Measurements from ENCODE around the gene CLMN. TPM values are rescaled to one million over a fixed set of nuclear protein-coding genes. Genes with fewer than 3 reads are reported as not detected.
"Not testable (repeated sequence)": the region's sequence is repeated elsewhere in the genome, so short reads cannot be mapped to it uniquely, and the experiment has no call there.

CLMN gene
- total RNA-seq, 1 donor: 0.36 TPM

DNA sequence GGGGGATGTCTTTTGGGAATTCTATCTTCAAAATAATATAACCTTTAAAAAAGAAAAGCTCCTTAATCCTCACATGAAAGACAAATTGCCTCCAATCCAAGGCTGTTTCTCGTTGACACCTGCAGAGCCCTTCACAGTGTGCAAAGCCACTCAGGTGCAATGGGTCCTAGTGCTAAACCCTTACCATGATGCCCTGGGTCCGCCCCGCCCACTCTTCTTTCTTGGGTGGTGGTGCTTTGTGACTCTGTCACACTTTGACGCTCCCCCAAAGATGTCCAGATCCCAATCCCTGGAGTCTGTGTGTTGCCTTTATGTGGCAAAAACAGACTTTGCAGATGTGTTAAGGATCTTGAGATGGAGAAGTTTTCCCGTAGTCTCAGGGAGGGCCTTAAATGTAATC is 29.7 kb downstream of the CLMN start:
- DNase-seq (ENCODE audit: low read depth): no peak
- H3K4me3 ChIP-seq (ENCODE audit: low read depth, low read length): no peak overlapping the region
- TF ChIP-seq, protein P1, sequence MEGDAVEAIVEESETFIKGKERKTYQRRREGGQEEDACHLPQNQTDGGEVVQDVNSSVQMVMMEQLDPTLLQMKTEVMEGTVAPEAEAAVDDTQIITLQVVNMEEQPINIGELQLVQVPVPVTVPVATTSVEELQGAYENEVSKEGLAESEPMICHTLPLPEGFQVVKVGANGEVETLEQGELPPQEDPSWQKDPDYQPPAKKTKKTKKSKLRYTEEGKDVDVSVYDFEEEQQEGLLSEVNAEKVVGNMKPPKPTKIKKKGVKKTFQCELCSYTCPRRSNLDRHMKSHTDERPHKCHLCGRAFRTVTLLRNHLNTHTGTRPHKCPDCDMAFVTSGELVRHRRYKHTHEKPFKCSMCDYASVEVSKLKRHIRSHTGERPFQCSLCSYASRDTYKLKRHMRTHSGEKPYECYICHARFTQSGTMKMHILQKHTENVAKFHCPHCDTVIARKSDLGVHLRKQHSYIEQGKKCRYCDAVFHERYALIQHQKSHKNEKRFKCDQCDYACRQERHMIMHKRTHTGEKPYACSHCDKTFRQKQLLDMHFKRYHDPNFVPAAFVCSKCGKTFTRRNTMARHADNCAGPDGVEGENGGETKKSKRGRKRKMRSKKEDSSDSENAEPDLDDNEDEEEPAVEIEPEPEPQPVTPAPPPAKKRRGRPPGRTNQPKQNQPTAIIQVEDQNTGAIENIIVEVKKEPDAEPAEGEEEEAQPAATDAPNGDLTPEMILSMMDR (IDR thresholded peaks at IDR 0.05; ENCODE audit: insufficient read depth, low read length): no peak

DNA sequence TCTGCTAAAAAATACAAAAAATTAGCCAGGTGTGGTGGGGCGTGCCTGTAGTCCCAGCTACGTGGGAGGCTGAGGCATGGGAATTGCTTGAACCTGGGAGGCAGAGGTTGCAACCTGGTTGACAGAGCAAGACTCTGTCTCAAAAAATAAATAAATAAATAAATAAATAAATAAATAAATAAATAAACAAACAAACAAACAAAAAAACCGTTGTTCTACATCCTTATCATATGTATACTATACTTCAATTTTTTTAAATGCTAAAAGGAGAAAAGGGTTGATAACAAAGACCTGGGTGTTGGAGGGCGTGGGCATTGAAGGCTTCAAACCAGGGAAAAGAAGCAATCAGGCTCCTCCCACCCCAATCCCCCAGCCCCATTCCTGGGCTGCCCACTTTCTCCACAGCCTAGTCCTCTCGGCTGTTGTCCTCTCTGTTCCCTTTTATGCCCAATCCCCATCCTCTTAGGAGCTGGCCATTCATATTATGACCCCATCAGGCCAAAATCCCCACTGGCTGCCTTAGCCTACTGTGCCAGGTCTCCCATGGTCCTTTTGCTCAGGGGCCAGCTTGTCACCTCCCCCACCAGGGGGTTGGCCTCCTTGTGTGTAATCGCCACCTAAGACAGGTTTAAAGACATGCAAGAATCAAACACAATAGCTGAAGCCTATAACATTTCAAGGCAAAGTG is 30.2 kb downstream of the CLMN start:
- DNase-seq (ENCODE audit: low read depth): no peak
- H3K4me3 ChIP-seq (ENCODE audit: low read depth, low read length): no peak overlapping the region
- TF ChIP-seq, protein P1 (IDR thresholded peaks at IDR 0.05; ENCODE audit: insufficient read depth, low read length): no peak

GRCh38 chr14:95288672-95289322 is 30.9 kb downstream of the CLMN start:
- H3K4me3 ChIP-seq (ENCODE audit: low read depth, low read length): no peak overlapping the region
- TF ChIP-seq, protein P1 (IDR thresholded peaks at IDR 0.05; ENCODE audit: insufficient read depth, low read length): no peak
- no peak for DNase-seq (ENCODE audit: low read depth)

DNA sequence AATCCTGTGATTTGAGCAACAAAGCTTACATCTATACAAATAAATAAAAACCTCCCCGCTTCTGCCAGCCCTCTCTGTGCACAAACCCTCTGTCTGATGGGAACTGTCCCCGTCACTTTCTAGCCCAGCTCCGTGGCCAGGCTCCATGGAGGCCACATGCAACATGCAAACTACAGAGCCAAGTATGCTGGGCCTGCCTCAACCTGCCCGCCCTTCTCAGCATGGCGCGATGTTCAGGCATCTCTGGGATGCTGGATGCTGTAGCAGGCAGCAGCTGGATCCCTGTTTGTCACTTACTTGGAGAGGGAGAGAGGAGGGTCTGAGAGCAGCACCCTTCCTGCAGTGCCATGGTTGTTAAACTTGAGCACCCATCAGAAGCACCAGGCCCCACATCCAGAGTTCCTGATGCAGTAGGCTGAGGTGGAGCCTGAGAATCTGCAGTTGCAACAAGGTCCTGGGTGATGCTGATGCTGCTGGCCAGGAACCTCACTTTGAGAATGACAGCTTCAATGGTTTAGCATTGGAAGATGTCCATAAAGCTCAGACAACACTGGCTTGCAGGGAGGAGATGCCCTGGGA is 32.4 kb downstream of the CLMN start:
- no peak for DNase-seq (ENCODE audit: low read depth)
- no peak overlapping the region for H3K4me3 ChIP-seq (ENCODE audit: low read depth, low read length)
- TF ChIP-seq, protein P1 (IDR thresholded peaks at IDR 0.05; ENCODE audit: insufficient read depth, low read length): no peak

DNA sequence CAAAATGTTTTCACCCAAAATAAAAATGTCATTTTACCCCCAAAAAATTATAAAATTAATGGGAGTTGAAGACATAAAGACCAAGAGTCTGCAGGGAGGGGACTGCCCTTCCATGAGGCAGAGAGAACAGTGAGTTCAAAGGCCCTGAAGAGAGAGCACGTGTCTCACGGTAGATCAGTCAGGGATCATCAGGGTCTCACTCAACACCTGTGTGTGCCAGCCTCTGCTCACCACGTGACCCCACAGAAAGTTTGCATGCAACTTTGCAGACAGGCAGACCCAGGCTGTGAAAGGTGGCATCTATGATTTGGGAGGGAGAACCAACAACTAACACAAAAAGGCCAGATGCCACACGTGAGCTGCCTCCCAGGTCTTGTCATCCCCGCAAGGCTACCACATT is 33.1 kb downstream of the CLMN start:
- H3K4me3 ChIP-seq (ENCODE audit: low read depth, low read length): no peak overlapping the region
- TF ChIP-seq, protein P1 (IDR thresholded peaks at IDR 0.05; ENCODE audit: insufficient read depth, low read length): no peak
- DNase-seq (ENCODE audit: low read depth): no peak

DNA sequence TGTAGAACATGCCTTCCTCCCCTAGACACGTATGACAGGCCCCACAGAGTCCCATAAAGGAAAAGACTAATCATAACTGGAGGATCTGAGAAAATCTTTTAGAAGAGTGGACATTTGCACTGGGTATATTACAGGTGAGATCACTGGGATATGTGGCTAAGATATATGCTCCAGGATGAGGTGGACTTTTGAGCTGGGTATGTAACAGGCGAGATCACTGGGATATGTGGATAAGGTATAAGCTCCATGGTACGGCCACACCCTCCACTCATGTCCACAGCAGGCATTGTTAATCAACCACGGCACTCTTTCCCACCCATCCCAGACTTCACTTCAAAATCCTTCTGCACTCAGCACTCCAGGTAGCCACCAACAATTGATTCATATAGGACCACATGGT is 34.1 kb downstream of the CLMN start:
- no peak overlapping the region for H3K4me3 ChIP-seq (ENCODE audit: low read depth, low read length)
- TF ChIP-seq, protein P1 (IDR thresholded peaks at IDR 0.05; ENCODE audit: insufficient read depth, low read length): no peak
- DNase-seq (ENCODE audit: low read depth): no peak

- DNase-seq (ENCODE audit: low read depth); H3K4me3 ChIP-seq (ENCODE audit: low read depth, low read length): not testable (repeated sequence)
Measured at GRCh38 chr14:95283802-95284201, 35.9 kb downstream of the CLMN start.

GRCh38 chr14:95282986-95283380 is 36.7 kb downstream of the CLMN start:
- H3K4me3 ChIP-seq (ENCODE audit: low read depth, low read length); DNase-seq (ENCODE audit: low read depth): not testable (repeated sequence)

All from fibroblast of the aortic adventitia (primary cell).